ENCODE measurements around the gene H2AZ2.

GRCh38 chr7:44876393-44876792 is 28.5 kb upstream of the H2AZ2 start:
- TF ChIP-seq, protein P1, sequence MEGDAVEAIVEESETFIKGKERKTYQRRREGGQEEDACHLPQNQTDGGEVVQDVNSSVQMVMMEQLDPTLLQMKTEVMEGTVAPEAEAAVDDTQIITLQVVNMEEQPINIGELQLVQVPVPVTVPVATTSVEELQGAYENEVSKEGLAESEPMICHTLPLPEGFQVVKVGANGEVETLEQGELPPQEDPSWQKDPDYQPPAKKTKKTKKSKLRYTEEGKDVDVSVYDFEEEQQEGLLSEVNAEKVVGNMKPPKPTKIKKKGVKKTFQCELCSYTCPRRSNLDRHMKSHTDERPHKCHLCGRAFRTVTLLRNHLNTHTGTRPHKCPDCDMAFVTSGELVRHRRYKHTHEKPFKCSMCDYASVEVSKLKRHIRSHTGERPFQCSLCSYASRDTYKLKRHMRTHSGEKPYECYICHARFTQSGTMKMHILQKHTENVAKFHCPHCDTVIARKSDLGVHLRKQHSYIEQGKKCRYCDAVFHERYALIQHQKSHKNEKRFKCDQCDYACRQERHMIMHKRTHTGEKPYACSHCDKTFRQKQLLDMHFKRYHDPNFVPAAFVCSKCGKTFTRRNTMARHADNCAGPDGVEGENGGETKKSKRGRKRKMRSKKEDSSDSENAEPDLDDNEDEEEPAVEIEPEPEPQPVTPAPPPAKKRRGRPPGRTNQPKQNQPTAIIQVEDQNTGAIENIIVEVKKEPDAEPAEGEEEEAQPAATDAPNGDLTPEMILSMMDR (IDR thresholded peaks at IDR 0.05; ENCODE audit: low read length), result no peak
- TF ChIP-seq EZH2phosphoT487 (IDR thresholded peaks at IDR 0.05; ENCODE audit: low read length) (no peak), EZH2 (optimal IDR thresholded peaks at IDR 0.05; ENCODE audit: low read depth, low read length) (no peak)
